GM12872 (cell line): ENCODE measurements around the gene NAT10.

ENCODE experiments used
- CTCF ChIP-seq: IDR thresholded peaks from 3 replicates; pipeline ENCODE4 v1.5.1; 2011; ENCODE audit warnings: low read depth, mild to moderate bottlenecking, low read length, moderate library complexity; ENCODE audit not compliant: insufficient read depth

NAT10 gene

GRCh38 chr11:34165786-34166555 is 60.5 kb downstream of the NAT10 start:
- no peak for TF ChIP-seq CTCF

- TF ChIP-seq CTCF = no peak
Observed at GRCh38 chr11:34166806-34167740, 61.6 kb downstream of the NAT10 start.

- no peak for TF ChIP-seq CTCF
Observed at GRCh38 chr11:34167961-34168360, 62.5 kb downstream of the NAT10 start.

GRCh38 chr11:34168642-34169420 is 63.4 kb downstream of the NAT10 start:
- TF ChIP-seq CTCF = no peak

- TF ChIP-seq CTCF = no peak
Observed at GRCh38 chr11:34169686-34170085, 64.3 kb downstream of the NAT10 start.

- no peak for TF ChIP-seq CTCF
Observed at GRCh38 chr11:34173050-34173449, 67.6 kb downstream of the NAT10 start.

GRCh38 chr11:34174412-34175041 is 69.1 kb downstream of the NAT10 start:
- TF ChIP-seq CTCF = peak; percentile 99
